ENCODE results near the gene PPP1R3F. TPM values are rescaled to one million over a fixed set of nuclear protein-coding genes. Genes with fewer than 3 reads are reported as not detected.
"Not testable (repeated sequence)": the region's sequence is repeated elsewhere in the genome, so short reads cannot be mapped to it uniquely, and the experiment has no call there.

PPP1R3F gene
- total RNA-seq, 1 donor from 2014 or later = 3.0 TPM

DNA sequence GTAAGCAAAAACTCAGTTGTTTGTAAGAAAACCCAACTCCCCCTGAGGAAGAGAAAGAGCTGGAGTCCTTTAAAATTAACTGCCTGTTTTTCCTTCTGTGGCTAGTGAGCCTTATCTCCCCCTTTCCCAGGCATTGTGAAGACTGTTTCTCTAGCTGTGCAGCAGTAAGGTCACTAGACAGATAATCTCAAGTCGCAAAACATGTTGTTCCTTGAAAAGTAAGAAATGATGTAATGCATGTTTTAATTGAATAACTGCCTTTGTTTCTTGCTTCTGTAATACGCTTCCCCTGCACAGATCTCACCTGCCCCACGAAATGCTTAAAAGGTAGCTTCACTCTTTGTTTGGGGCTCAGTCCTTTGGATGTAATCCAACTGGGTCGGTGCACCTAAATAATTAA lies 46.5 kb downstream of the PPP1R3F start:
- no peak for DNase-seq

DNA sequence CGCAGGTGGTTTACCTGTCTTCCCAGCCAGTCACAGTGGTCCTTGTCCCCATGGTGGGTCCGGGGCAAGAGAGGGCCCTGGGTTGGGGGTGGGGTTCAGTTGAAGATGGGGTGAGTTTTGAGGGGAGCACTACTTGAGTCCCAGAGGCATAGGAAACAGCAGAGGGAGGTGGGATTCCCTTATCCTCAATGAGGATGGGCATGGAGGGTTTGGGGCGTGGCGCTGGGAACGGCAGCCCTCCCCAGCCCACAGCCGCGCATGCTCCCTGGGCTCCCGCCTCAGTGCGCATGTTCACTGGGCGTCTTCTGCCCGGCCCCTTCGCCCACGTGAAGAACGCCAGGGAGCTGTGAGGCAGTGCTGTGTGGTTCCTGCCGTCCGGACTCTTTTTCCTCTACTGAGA lies 52.1 kb downstream of the PPP1R3F start, which contains the start of gene GAGE12J:
GAGE12J (plus strand) TSS at position 301 of the 400 bp plus-strand sequence. CDS start 1,157 bp downstream, outside the sequence.
- DNase-seq = not testable (repeated sequence)

DNA sequence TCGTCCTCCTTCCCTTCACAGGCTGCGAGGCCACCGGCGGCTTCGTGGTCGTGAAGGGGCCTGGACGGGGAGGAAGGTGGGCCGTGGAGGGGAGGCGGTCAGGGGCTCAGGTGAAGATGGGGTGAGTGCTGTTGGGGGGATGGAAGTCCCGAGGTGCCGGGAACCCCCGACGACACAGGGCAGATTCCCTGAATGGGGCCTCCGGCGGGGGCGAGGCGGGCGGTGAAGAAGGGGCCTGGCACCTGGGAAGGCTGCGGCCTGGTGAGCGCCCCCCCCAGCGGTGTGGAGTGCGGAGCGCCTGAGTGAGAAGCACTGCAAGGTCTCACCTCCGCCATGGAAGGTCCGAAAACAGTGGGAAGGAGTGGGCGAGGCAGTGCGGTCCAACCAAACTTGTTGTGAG lies 52.7 kb downstream of the PPP1R3F start:
- not testable (repeated sequence) for DNase-seq

DNA sequence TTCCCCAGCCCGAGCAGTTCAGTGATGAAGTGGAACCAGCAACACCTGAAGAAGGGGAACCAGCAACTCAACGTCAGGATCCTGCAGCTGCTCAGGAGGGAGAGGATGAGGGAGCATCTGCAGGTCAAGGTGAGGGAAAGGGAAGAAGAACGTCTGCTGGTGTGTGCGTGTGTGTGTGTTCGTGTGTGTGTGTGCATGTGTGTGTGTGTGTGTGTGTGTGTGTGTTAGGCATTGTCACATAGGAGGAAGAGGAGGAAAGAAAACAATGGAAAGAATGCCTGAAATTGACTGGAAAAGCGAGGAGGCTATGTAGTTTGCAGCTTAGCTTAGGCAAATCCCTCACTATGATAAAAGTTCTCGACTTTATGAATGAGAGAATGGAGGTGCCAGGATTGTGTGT lies 54.1 kb downstream of the PPP1R3F start:
- DNase-seq = not testable (repeated sequence)

DNA sequence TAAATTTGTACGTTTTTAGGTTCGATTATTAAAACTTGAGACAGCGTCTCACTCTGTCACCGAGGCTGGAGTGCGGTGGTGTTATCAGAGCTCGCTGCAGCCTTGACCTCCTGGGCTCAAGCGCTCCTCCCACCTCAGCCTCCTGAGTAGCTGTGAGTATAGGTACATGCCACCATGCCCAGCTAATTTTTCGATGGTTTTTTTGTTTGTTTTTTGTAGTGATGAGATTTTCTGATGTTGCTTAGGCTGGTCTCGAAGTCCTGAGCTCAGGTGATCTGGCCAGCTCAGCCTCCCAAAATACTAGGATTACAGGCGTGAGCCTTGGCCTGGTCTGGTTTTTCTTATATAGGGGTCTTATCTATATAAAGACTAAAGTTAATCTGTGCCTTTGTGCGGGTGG lies 60.8 kb downstream of the PPP1R3F start:
- DNase-seq = not testable (repeated sequence)

DNA sequence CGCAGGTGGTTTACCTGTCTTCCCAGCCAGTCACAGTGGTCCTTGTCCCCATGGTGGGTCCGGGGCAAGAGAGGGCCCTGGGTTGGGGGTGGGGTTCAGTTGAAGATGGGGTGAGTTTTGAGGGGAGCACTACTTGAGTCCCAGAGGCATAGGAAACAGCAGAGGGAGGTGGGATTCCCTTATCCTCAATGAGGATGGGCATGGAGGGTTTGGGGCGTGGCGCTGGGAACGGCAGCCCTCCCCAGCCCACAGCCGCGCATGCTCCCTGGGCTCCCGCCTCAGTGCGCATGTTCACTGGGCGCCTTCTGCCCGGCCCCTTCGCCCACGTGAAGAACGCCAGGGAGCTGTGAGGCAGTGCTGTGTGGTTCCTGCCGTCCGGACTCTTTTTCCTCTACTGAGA lies 61.7 kb downstream of the PPP1R3F start, which contains the start of gene GAGE13:
GAGE13 (plus strand) TSS at position 301 of the 400 bp plus-strand sequence. CDS start 1,156 bp downstream, outside the sequence.
- not testable (repeated sequence) for DNase-seq

DNA sequence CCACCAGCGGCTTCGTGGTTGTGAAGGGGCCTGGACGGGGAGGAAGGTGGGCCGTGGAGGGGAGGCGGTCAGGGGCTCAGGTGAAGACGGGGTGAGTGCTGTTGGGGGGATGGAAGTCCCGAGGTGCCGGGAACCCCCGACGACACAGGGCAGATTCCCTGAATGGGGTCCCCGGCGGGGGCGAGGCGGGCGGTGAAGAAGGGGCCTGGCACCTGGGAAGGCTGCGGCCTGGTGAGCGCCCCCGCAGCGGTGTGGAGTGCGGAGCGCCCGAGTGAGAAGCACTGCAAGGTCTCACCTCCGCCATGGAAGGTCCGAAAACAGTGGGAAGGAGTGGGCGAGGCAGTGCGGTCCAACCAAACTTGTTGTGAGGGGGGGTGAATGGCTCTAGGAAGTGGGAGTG lies 62.2 kb downstream of the PPP1R3F start:
- DNase-seq = not testable (repeated sequence)

Other genes starting within 250 kb of the PPP1R3F start
- 17.0 TPM for gene TFE3, start 226.4 kb upstream of the PPP1R3F start, total RNA-seq
- 3.6 TPM for gene CCDC120, start 210.8 kb upstream of the PPP1R3F start, total RNA-seq
- 1.5 TPM for gene PRAF2, start 195.8 kb upstream of the PPP1R3F start, total RNA-seq
- gene WDR45, start 189.9 kb upstream of the PPP1R3F start, total RNA-seq = 29.6 TPM
- gene GPKOW, start 146.1 kb upstream of the PPP1R3F start, total RNA-seq = 15.4 TPM
- 1.4 TPM for gene MAGIX, start 107.0 kb upstream of the PPP1R3F start, total RNA-seq
- 24.7 TPM for gene PLP2, start 97.9 kb upstream of the PPP1R3F start, total RNA-seq
- 8.1 TPM for gene PRICKLE3, start 83.4 kb upstream of the PPP1R3F start, total RNA-seq
- gene SYP, start 69.6 kb upstream of the PPP1R3F start, total RNA-seq = 1.7 TPM
- gene CACNA1F, start 36.5 kb upstream of the PPP1R3F start, total RNA-seq = 0.10 TPM
- 5.6 TPM for gene CCDC22, start 34.3 kb upstream of the PPP1R3F start, total RNA-seq
- gene FOXP3, start 5.1 kb upstream of the PPP1R3F start, total RNA-seq = not detected
- not detected for gene GAGE10, start 33.9 kb downstream of the PPP1R3F start, total RNA-seq
- gene GAGE12J, start 52.2 kb downstream of the PPP1R3F start, total RNA-seq = not detected
- gene GAGE13, start 61.8 kb downstream of the PPP1R3F start, total RNA-seq = not detected

Measured in skin of body (tissue), 2 donors.